Thymus (tissue), 11 donors: ENCODE data around the gene RBM14. TPM values are rescaled to one million over a fixed set of nuclear protein-coding genes. Genes with fewer than 3 reads are reported as not detected.

Experiments
- DNase-seq, 9 donors: peaks; one replicate each; pipeline ENCODE4 v3.0.0-alpha.2; 2013; ENCODE audit warnings: low spot score in 9 of 9, low read depth in 6 of 9, missing footprints in 1 of 9
- H3K27ac ChIP-seq, 2 donors: one replicate each; pipeline ENCODE4 v1.5.1; 2013; ENCODE audit warnings: control low read depth in 1 of 2, low read depth in 1 of 2, low read length in 1 of 2, mild to moderate bottlenecking in 1 of 2, moderate library complexity in 1 of 2
- H3K27me3 ChIP-seq, 2 donors: one replicate each; pipeline ENCODE4 v1.5.1; 2013; ENCODE audit warnings: low read length in 1 of 2; ENCODE audit not compliant: control insufficient read depth in 2 of 2, insufficient read depth in 1 of 2
- H3K36me3 ChIP-seq, 2 donors: one replicate each; pipeline ENCODE4 v1.5.1; 2013; ENCODE audit warnings: low read length in 1 of 2, mild to moderate bottlenecking in 1 of 2, moderate library complexity in 1 of 2; ENCODE audit not compliant: control insufficient read depth in 2 of 2, insufficient read depth in 2 of 2
- H3K4me1 ChIP-seq, 2 donors: one replicate each; pipeline ENCODE4 v1.5.1; 2013; ENCODE audit warnings: low read length in 2 of 2; ENCODE audit not compliant: control insufficient read depth in 2 of 2, insufficient read depth in 2 of 2
- H3K4me3 ChIP-seq, 2 donors: one replicate each; pipeline ENCODE4 v1.5.1; 2013; ENCODE audit warnings: low read length in 2 of 2, control low read depth in 1 of 2, mild to moderate bottlenecking in 1 of 2
- H3K9me3 ChIP-seq, 2 donors: one replicate each; pipeline ENCODE4 v1.5.1; 2013; ENCODE audit warnings: low read length in 1 of 2, mild to moderate bottlenecking in 1 of 2; ENCODE audit not compliant: control insufficient read depth in 2 of 2, insufficient read depth in 1 of 2
- WGBS: extraction: QIAGEN DNeasy Blood & Tissue Kit; methylation state at CpG from one replicate; pipeline ENCODE4 v1.1.7; 2013; 5-methylcytosine and 5-hydroxymethylcytosine counted together
- polyA plus RNA-seq: library from polyadenylated mRNA; stranded (reverse); fragments of 200-250 nt; gene quantifications from one replicate; pipeline ENCODE4 v1.2.3, GENCODE V29; 2013
- total RNA-seq: library from RNA; stranded (reverse); fragments of 120-200 nt; gene quantifications from one replicate; pipeline ENCODE4 v1.2.4, GENCODE V29; 2013
- donor health status: healthy.

The RBM14 gene
- total and polyA plus RNA-seq, 2 donors, result 27.2 to 70.4 TPM

- Histone ChIP-seq H3K27me3 (peaks cover 0 to 3% of the 10 kb centered on the region in 2 donors), H3K27ac (peak within 1 kb of the TSS; percentile 59 to 79), H3K9me3 (peaks cover 0 to 2% of the 10 kb centered on the region in 2 donors), H3K36me3 (peaks cover 0 to 2% of the 10 kb centered on the region in 2 donors), H3K4me3 (peak within 1 kb of the TSS; percentile 70 to 76), H3K4me1 (peaks cover 17 to 38% of the 10 kb centered on the region in 2 donors)
- DNase-seq, result peak; percentile 88 to 98 (median 96)
- WGBS, result 19% methylated on average over 68 of the region's 68 CpGs
Observed at GRCh38 chr11:66592457-66593302, 23.8 kb upstream of the RBM14 start, which contains the start of the genes CCDC87 and CCS. Gene CCDC87, minus strand, starts transcription at chr11:66593063. Its CDS starts 48 bp downstream, at chr11:66593015. Gene CCS, plus strand, starts transcription at chr11:66593185. Its CDS starts 77 bp downstream, at chr11:66593262.

- Histone ChIP-seq H3K27ac (peak overlapping the region; percentile 59 to 79), H3K4me1 (peaks cover 17 to 38% of the 10 kb centered on the region in 2 donors)
- WGBS, result 8% methylated on average over 12 of the region's 12 CpGs
Observed at GRCh38 chr11:66593303-66593635, 23.2 kb upstream of the RBM14 start.

GRCh38 chr11:66593650-66594049, 22.8 kb upstream of the RBM14 start:
- no peak for DNase-seq
- Histone ChIP-seq H3K9me3 (peaks cover 0 to 2% of the 10 kb centered on the region in 2 donors), H3K27ac (no peak overlapping the region), H3K4me3 (peak overlapping the region; percentile 70 to 76), H3K4me1 (peaks cover 17 to 38% of the 10 kb centered on the region in 2 donors), H3K36me3 (peaks cover 0 to 2% of the 10 kb centered on the region in 2 donors), H3K27me3 (peaks cover 0 to 3% of the 10 kb centered on the region in 2 donors)
- WGBS, result 74% methylated on average over 7 of the region's 7 CpGs

More at GRCh38 chr11:66593303-66593635, 23.2 kb upstream of the RBM14 start:
- DNase-seq, result no peak
- Histone ChIP-seq H3K27me3 (peaks cover 0 to 3% of the 10 kb centered on the region in 2 donors), H3K4me3 (peak overlapping the region; percentile 70 to 76), H3K9me3 (peaks cover 0 to 2% of the 10 kb centered on the region in 2 donors), H3K36me3 (peaks cover 0 to 2% of the 10 kb centered on the region in 2 donors)

- peak overlapping the region; percentile 73 to 80 for H3K27ac ChIP-seq
- WGBS, result 47% methylated on average over 5 of the region's 5 CpGs
- peaks cover 0 to 2% of the 10 kb centered on the region in 2 donors for H3K9me3 ChIP-seq
- H3K4me1 ChIP-seq, result peaks cover 17 to 38% of the 10 kb centered on the region in 2 donors
- DNase-seq, result peak in 1 of 9 donors; percentile 28
- peak overlapping the region; percentile 1 to 16 for H3K4me3 ChIP-seq
- H3K36me3 ChIP-seq, result peaks cover 15 to 18% of the 10 kb centered on the region in 2 donors
- H3K27me3 ChIP-seq, result peaks cover 0 to 3% of the 10 kb centered on the region in 2 donors
Observed at GRCh38 chr11:66595245-66595904, 21.1 kb upstream of the RBM14 start.

GRCh38 chr11:66598993-66599392, 17.4 kb upstream of the RBM14 start:
- 96% methylated on average over 6 of the region's 6 CpGs for WGBS
- Histone ChIP-seq H3K4me1 (peaks cover 11 to 19% of the 10 kb centered on the region in 2 donors), H3K4me3 (no peak overlapping the region), H3K27ac (no peak overlapping the region), H3K36me3 (peaks cover 36 to 37% of the 10 kb centered on the region in 2 donors), H3K9me3 (peaks cover 0 to 2% of the 10 kb centered on the region in 2 donors), H3K27me3 (no peaks in the 10 kb centered on the region)
- DNase-seq, result no peak

GRCh38 chr11:66600219-66600618, 16.2 kb upstream of the RBM14 start:
- H3K27ac ChIP-seq, result no peak overlapping the region
- no peak overlapping the region for H3K4me3 ChIP-seq
- H3K36me3 ChIP-seq, result peaks cover 47% of the 10 kb centered on the region in 2 donors
- H3K9me3 ChIP-seq, result peaks cover 0 to 2% of the 10 kb centered on the region in 2 donors
- WGBS, result 88% methylated on average over 2 of the region's 2 CpGs
- no peak for DNase-seq
- peaks cover 6 to 9% of the 10 kb centered on the region in 2 donors for H3K4me1 ChIP-seq
- no peaks in the 10 kb centered on the region for H3K27me3 ChIP-seq

- no peak for DNase-seq
- Histone ChIP-seq H3K27me3 (no peaks in the 10 kb centered on the region), H3K9me3 (peaks cover 0 to 2% of the 10 kb centered on the region in 2 donors), H3K36me3 (peaks cover 52% of the 10 kb centered on the region in 2 donors), H3K27ac (no peak overlapping the region), H3K4me1 (peaks cover under 1 to 4% of the 10 kb centered on the region in 2 donors), H3K4me3 (no peak overlapping the region)
- WGBS, result 85% methylated on average over 4 of the region's 4 CpGs
Observed at GRCh38 chr11:66600631-66601233, 15.7 kb upstream of the RBM14 start.

GRCh38 chr11:66603072-66603471, 13.4 kb upstream of the RBM14 start:
- no peaks in the 10 kb centered on the region for H3K4me1 ChIP-seq
- 98% methylated on average over 6 of the region's 6 CpGs for WGBS
- peaks cover 64 to 65% of the 10 kb centered on the region in 2 donors for H3K36me3 ChIP-seq

More at GRCh38 chr11:66603072-66603471, 13.4 kb upstream of the RBM14 start:
- no peak for DNase-seq
- Histone ChIP-seq H3K9me3 (no peaks in the 10 kb centered on the region), H3K27me3 (no peaks in the 10 kb centered on the region), H3K4me3 (no peak overlapping the region), H3K27ac (no peak overlapping the region)
